GM12875 (cell line): Measurements from ENCODE around the gene TEK.

ENCODE experiments used
- H3K4me3 ChIP-seq: one replicate; pipeline ENCODE4 v1.5.1; 2011; ENCODE audit warnings: low read depth, low read length, control low read depth
- CTCF ChIP-seq: IDR thresholded peaks from 2 replicates; pipeline ENCODE4 v1.5.1; 2011; ENCODE audit warnings: low read depth, mild to moderate bottlenecking, control low read depth, inconsistent platforms, low read length, moderate library complexity, borderline replicate concordance; ENCODE audit not compliant: insufficient read depth

Gene TEK

GRCh38 chr9:27107241-27107640 lies 1.8 kb upstream of the TEK start:
- no peak for TF ChIP-seq CTCF
- H3K4me3 ChIP-seq, result no peak overlapping the region

- TF ChIP-seq CTCF, result no peak
- H3K4me3 ChIP-seq, result no peak overlapping the region
Measured at GRCh38 chr9:27109621-27110020, 596 bp downstream of the TEK start.

DNA sequence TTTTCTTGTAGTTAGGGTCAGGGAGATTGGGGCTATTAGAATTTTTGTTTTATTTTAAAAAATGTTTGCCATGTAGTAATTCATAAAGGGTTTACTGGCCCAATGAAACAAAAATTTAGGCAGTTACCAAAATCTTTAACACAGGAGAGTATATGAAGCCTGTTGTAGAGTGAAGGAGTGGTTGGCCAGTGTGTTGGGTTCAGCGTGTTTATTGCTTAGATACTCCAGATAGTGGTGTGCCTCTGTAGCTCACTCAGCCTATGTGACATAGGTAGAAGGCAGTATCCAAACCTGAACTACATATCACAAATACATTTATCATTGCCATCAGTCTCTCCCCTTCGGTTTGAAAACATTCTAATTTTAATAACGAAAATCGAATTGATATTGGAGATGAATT lies 1.2 kb downstream of the TEK start:
- no peak for TF ChIP-seq CTCF
- H3K4me3 ChIP-seq, result no peak overlapping the region

GRCh38 chr9:27112235-27112634 lies 3.2 kb downstream of the TEK start:
- no peak for TF ChIP-seq CTCF
- H3K4me3 ChIP-seq, result no peak overlapping the region

- no peak for TF ChIP-seq CTCF
- no peak overlapping the region for H3K4me3 ChIP-seq
Measured at GRCh38 chr9:27117489-27118135, 8.6 kb downstream of the TEK start.

DNA sequence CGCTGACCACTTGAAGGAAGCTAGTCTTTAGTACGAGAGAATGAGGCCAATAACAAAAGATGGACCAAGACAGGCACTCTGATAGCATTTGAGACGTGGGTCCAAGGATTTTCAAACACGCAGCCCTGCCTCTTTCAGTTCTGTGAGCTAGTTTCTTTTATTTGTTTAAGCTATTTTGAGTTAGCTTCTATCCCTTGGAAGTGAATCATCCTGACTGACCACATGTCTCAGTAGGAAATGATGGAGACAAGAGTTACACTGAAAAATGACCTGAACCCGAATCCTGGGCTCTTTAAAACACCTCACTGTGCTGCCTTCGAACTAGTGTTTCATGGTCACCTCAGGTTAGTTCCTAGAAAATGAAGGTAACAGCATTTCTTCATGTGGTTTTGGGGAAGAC lies 9.9 kb downstream of the TEK start:
- no peak for TF ChIP-seq CTCF
- no peak overlapping the region for H3K4me3 ChIP-seq

- H3K4me3 ChIP-seq, result no peak overlapping the region
- TF ChIP-seq CTCF, result no peak
Measured at GRCh38 chr9:27124151-27124550, 15.1 kb downstream of the TEK start.
